OCI-LY3 (cell line): ENCODE results near the gene TUBB3.
"Not testable (repeated sequence)": the region's sequence is repeated elsewhere in the genome, so short reads cannot be mapped to it uniquely, and the experiment has no call there.

Source experiments
- CTCF ChIP-seq: fragments of 200-600, 300-600 bp; sonication (generic); IDR thresholded peaks from 2 replicates; pipeline ENCODE4 v1.5.1; 2014; ENCODE audit warnings: antibody characterized with exemption, low read length, low read depth
- EZH2phosphoT487 ChIP-seq: fragments of 200-600 bp; shearing (Covaris generic); IDR thresholded peaks from 2 replicates; pipeline ENCODE4 v1.6.1; 2018; ENCODE audit warnings: antibody characterized with exemption, mixed run types, low read depth

- not testable (repeated sequence) for TF ChIP-seq CTCF, EZH2phosphoT487
These were observed 44.9 kb downstream of the TUBB3 start for GRCh38 chr16:89968074-89968473.
